Occipital lobe (tissue), 2 donors: ENCODE data around the gene OPN3. TPM values are rescaled to one million over a fixed set of nuclear protein-coding genes. Genes with fewer than 3 reads are reported as not detected.

Source experiments
- DNase-seq: peaks from one replicate; lab custom pipeline; 2025; lab: John Stamatoyannopoulos, UW
- total RNA-seq: library from RNA; depleted of rRNA; stranded (reverse); fragments of >200 nt; gene quantifications from one replicate; pipeline ENCODE4 v1.2.3, GENCODE V29; 2014

The OPN3 gene
- total RNA-seq, 1 donor from 2014 or later = 9.5 TPM

DNA sequence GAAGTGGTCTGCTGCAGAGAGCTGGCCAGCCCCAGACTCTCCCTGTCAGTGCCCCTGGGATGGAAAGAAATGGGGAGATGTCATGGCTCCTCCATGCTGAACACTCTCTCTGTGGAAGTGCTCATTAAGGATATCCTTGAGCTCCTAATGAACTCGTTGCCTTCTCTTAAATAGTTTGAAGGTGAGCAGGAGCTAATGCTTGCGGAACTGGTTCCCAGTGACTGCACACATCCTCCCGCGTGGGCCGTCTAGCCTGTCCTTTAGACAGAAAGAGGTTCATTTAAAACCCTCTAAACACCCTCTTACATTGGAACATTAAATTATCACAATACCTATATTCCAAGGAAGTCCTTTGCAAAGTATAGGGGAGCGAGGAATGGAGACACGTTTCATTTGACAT is 6.0 kb upstream of the OPN3 start:
- DNase-seq = no peak

DNA sequence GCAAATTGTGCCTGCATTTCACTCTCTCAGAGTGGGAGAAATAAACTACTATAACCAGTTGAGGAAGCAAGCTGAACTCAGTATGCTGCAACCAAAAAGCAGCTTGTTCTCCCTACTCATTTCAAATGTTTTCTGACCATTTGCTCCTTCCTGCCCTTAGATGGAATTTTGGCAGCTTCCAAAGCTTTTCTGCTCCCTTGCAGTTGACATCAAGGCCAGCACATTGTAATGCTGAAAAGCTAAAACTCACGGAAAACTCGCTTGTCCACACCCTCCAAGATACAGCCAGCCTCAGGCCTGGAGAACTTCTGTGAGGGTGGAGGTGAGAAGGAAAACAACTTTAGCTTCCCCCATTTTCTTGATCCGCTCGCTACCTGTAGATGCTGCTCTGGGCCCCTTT is 5.0 kb upstream of the OPN3 start:
- no peak for DNase-seq

DNA sequence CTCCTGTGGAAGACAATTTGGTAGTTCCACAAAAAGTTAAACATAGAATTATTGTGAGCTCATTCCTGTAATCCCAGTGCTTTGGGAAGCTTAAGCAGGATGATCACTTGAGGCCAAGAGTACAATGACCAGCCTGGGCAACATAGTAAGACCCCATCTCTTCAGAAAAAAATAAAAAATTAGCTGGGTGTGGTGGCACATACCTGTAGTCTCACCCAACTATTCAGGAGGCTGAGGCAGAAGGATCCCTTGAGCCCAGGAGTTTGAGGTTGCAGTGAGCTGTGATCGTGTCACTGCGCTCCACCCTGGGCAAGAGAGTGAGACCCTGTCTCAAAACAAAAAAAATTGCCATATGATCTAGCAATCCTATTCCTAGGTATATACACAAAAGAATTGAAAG is 4.1 kb upstream of the OPN3 start:
- no peak for DNase-seq

DNA sequence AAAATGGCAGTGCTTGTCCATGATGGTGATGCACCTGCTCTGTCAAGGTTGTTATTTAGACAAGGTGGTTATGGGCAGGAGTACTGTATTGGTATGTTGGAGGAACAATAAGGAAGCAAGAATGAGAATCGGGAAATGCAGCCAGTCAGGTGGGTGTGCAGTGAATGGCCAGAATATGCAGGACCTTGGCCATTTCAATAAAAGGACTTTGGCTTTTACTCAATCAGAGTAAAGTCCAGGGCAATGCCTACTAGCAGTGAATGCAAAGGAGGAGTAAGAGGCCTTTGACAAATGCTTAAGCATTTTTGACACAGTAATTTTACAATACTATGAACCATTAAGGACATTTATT is 2.4 kb upstream of the OPN3 start:
- DNase-seq = no peak

DNA sequence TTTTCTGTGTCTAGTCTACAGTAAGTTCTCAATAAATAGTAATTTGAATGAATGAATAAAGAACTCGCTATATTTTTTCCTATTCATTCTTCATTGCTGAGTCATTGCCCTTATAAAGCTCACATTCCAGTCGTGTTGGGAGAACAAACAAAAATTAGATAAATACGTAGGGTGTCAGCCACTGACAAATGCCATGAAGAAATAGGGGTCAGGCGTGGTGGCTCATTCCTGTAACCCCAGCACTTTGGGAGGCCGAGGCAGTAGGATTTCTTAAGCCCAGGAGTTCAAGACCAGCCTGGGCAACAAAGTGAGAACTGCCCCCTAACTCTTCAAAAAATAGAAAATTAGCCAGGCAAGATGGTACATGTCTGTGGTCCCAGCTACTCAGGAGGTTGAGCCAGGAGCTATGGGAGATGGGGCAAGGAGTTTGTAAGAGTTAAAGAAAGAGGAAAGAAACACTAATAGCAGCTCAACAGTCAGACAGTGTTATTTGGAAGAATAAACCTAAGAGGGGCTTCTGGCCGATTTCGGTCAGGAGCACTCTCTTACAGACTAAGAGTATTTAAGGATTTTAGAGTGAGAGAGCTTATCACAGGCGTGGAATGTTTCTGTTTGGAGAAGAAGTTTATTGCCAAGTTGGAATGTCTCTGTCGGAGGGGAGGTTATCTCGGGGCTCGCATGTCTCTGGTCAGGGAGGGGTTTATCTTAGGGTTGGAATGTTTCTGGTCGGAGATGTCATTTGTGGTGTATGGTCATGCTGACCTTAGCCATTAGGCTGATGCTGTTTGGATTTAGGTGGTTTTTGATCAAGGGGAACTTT is 1.8 kb upstream of the OPN3 start:
- DNase-seq = no peak

DNA sequence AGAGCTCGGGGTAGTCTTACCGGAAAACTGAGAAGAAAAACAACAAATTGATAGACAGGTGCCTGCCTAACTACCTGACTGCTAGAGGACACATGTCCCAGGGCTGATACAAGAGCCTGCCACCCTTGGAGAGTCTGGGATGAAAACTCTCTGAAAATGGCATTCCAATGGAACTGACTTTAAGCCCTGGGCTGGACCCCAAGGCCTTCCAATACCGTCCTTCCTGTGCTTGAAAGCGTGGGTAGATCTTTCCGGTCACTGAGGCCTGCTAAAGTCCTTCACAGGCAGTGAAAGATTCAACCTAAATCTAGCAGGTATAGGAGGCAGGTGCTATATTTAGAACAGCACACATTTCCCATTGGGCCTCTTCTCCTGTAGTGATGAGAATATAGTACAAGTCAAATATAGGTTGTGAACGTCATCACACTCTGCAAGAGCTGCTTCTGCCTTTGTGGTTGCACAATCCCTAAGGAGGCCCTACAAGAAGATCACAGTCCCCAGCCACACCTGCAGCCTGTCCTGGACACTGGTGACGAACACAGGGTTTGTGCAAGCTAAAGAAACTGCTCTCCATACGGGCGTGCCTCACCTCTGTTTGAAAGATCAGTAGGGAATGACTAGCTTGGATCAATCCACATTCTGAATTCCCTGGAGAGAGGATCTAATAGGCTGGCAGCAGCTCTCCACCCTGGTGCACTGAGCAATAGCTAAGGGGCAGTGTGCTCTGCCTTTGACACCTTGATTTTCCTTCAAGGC is 876 bp upstream of the OPN3 start:
- no peak for DNase-seq

DNA sequence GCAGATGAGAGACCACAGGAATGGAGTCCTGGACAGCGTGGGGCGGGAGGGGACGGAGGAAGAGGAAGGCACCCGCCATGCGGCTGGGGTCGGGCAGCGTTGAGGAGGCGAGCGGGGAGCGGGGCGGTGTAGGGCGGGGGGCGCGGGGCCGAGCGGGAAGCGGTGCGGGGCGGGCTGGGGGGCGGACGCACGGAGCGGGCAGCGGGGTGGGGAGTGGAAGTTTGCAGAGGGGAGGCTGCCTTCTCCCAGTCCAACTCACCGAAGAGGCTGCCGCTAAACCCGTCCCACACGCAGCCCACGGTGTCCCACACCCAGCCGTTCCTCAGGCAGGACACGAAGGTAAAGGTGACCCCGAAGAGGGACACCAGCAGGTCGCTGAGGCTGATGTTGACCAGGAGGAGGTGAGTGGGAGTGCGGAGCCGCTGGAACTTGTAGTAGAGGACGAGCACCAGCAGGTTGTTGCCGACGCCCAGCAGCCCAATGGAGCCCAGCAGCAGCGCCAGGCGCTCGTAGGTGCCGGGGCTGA is 483 bp downstream of the OPN3 start:
- DNase-seq = peak; percentile 61

DNA sequence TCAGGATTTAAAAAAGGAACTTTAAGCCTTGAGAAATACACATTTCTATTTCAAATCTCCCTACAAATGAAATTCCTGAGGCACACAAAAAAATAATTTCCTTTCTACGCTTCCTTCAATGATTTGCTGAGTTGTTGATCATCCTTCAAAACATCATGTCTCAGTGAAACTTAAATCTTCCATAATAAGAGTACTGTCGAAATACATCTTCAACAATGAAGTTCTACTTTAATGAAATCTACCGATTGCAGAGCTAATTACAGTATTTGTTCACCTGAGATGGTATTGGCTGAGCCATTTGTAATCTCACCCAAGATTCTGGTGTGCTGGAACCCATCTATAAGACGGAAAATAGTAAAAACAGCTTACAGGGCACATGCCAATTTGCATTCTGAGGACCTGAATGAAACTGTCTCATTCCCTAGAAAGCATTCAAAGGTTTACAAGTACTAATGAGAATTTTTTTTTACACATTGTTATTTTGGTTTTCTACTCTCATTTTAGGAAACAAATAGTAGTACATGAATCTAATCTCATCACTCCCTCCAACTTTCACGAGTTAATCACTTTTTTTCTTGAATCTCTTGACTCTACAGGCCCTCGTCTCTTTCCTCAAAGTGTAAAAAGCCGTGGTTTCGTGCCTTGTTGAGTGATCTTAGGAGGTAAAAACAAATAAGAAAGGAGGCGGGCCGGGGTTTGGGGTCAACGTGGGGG is 1.1 kb downstream of the OPN3 start:
- no peak for DNase-seq

DNA sequence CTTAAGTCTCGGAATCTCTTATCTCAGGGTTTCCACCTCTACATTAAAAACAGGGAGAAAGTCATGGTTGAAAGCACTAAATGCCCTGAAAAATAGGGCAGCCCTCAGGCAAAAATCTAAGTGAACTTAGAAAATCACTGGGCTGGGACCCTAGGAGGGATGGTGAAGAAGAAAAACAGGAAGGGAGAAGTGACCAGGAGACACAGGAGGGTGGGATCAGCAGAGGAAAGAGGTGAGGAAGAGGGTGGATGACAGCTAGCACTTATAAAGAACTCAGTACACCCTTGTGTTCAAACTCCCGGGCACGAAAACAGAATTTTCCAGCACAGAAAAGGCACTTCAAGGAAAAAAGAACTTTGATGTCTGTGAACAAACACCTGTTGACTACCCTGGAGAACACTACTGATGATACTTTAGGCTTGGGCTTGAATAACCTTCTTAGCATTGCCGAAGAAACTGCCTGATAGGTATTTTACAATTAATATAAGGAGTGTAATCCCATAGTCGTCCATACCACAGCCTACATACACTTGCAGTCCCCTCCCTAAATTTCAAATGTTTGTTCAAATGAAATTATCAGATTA is 2.0 kb downstream of the OPN3 start:
- no peak for DNase-seq

DNA sequence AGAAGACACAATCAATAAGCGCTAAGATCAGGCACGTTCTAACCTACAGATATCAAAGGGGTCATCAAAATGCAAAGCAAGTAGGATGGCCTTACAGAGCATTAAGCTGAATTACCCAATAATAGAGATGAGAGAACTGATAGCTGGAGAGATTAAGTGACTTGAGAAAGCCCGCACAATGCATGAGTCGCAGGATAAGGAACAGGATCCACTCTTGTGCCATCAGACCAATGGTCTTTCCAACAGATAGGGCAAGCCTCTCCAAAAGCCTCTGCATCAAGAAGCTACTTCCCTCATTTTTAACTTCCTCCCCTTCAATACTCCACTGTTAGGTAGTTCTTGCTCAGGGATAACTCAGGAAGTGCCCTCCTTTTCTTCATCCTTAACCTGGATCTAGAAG is 2.6 kb downstream of the OPN3 start:
- no peak for DNase-seq

DNA sequence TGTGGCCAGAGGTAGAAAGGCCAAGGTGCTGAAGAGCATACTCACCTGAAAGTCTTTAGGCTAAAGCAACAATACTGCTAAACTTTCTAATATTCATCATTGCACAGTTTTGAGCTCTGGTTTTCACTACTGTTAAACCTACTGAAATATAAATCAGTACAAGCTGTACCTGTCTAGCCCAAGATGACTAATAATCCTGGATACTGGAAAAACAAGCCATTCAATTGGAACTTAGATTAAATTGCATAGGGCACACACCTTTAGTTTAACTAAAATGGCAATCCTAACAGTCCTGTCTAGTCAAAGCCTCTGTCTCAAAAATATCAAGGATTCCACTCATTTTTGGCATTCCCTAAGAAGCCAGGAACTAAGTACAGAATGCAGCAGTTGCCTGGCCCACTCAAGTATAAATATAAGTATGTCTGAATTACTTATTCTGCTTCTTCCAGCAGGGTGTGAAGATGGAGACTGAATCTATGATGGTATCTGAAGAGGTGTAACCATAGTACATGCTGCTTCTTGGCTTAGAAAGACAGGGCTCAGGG is 3.1 kb downstream of the OPN3 start:
- no peak for DNase-seq

DNA sequence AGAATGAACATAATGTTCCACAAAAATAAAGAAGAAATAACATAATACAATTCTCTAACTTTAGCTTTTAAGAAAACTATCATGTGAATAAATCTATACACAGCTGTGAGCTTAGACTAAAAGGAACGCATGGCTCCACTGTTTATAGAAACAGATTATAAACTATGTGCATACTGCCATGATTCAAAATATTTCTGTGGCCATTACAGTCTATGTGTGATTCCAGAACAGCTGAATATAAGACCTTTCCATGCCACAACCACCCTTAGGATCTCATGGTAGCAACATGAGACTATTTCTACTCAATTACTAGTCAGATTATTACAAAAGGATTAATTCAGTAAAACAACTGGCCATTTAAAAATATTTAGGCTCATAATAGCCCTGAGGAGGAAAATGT is 3.9 kb downstream of the OPN3 start:
- no peak for DNase-seq

DNA sequence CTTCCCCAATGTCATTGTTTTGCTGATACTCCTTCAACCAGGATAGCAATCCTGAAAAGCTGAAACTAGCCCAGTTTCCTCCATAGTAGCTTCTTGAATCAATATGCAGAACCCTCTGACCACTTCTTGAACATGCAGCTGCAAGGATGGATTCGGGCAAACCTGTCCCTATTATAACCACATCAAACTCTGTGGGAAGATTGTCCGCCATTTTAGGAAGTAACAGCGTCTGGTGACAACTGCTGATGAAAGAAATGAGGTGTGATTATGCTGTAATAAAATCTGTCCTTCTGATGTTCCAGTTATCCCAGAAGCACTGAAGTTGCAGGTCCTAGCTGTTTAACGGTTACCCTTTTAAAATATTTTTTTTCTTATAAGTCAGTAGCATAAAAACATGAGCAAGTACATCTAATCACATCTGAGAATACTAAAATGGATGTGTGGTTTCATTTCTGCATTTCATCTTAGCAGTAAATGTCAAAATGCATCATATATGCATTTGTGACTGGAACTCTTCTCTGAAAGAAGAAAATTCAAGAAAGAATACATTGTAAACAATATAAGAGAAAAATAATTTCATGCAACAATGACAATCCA is 4.5 kb downstream of the OPN3 start:
- no peak for DNase-seq

DNA sequence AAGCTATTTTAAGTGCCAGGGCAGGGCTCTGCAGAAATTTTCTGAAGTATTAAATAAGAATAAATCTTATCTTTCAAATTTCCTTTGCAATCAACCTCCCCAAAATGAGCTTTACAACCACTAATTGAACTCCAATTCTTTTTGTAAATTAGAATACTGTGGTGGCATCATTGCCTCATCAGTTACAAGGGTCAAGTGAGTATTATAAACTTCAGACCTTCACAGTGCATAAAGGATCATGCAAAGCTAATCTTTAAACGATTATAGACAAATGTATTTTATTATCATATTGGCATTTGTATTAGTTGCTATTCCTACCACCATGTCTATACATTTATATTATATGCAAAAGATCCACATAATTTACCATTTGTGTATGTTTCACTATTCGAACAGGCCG is 7.2 kb downstream of the OPN3 start:
- DNase-seq = no peak

DNA sequence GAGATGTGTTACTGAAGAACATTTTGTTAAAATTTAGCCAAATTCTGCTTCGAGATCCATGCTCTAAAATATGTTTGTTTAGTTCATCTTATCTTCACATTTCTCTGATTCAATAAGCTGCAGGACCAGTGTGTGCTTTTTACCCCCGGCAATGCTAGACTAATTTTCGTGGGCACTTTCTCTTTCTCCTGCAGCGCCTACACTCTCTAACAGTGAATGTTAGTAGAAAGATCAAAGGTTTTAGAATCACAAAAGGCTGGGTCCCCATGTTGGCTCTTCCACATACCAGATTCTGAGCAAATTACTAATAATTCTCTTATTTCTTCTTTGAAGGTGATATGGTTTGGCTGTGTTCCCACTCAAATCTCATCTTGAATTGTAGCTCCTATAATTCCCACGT is 8.5 kb downstream of the OPN3 start:
- DNase-seq = no peak

DNA sequence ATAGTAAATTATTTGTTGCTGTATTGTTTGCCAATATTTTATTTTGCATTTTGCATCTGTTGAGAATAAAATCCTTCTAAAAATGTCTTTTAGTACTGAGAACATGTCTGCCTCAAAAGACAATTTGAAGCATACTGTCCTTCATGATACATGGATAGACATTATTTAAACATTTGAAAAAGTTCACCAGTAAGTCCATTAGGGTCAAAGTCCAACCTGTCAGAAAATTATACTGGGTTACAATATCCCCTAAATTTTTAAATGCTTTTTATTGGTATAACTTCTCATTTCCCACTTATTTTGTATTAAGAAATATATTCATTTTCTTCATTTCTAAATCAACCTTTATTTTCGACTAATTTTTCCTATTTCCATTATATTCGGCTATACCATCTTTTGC is 9.3 kb downstream of the OPN3 start:
- no peak for DNase-seq

DNA sequence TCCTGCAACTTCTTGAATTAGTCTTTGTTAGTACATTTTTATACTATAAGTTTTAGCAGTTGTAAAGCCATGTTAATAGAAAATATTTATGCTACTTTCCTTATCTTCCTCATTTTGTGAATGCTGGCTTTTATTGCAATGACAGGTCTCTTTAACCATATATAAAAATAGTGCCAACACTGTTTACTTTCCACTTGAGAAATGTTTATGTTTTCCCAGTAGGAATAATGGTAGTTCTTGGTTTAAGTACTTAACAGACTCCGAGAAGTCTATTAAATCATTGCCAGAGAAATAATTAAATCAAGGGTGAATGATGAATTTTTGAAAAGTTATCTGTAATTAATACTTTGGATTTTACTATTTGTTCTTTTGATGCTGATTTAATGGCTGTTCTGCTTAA is 9.7 kb downstream of the OPN3 start:
- no peak for DNase-seq

DNA sequence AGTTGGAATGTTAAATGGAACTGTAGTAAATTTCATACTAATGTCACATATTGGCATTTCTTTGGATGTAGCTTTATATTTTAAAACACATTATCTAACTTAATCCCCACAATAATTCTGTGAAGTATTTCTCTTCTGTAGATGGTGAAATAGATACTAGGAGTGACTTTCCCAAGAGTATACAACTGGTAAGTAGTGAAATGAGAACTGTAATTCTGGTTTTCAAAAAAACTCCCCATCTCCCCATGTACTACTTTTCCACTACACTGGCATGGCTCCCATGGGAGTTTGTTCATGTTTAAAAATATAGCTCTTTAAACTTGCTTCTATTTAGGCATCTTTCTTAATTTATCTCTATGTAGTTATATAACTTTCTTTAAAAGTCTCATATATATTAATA is 10.2 kb downstream of the OPN3 start:
- DNase-seq = no peak

DNA sequence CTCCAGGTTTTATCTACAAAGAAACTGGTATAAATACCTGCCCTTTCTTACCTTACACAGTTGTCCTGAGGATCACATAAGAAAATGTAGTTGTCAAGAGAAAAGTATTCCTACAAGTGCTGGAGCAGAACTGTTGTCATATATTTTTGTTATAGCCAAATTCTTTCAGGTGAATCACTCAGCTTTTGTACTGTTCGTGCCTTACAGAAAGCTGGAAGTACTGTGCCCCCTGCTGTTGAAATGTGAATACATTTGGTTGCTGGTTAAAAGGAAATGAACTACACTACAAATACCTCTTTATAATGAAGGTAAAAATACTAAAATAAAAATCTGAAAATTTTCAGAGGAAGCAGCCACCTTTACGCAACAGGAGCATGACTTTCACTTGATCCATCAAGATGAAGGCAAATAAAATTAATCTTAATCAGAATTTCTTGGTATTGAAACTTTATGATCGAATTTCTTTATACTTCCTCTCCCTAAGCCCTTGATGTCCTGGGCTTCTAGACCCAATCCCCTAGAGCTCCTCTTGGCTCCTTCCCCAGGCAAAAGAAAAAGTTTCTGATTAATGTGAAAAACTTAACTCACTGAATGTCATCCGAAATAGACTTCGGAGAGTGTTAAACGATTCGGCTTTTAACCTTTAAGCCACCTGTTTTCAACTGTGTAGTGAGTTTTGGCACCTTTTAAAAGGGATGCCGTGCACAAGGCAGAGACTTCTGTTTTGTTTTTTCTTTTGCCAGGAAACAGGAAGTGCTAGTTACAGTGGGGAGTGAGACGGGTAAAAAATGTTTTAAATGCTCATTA is 12.5 kb downstream of the OPN3 start:
- DNase-seq = no peak

DNA sequence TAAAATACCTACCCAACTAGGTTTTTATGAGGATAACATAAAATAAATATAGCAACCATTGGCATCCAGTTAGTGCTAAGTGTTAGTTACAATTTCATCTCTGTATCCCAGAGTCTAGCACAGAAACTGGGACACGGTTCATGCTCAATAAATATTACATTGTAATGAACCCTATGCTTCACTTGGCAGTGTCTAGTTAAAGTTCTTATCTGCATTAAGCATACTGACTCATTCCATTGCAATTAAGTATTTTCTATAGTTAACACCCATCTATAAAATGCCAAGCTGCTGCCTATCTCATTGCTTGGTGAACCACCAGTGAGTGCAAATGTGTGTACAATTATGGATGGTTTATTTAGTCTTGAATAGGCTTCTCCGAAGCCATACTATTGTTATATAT is 15.2 kb downstream of the OPN3 start:
- no peak for DNase-seq
